OCI-LY3 (cell line): ENCODE measurements around the gene LHFPL2.

Experiments
- EZH2phosphoT487 ChIP-seq: fragments of 200-600 bp; shearing (Covaris generic); IDR thresholded peaks from 2 replicates; pipeline ENCODE4 v1.6.1; 2018; ENCODE audit warnings: antibody characterized with exemption, mixed run types, low read depth
- TF ChIP-seq, protein P1 (sequence below): fragments of 200-600, 300-600 bp; sonication (generic); IDR thresholded peaks from 2 replicates; pipeline ENCODE4 v1.5.1; 2014; ENCODE audit warnings: antibody characterized with exemption, low read length, low read depth

DNA sequence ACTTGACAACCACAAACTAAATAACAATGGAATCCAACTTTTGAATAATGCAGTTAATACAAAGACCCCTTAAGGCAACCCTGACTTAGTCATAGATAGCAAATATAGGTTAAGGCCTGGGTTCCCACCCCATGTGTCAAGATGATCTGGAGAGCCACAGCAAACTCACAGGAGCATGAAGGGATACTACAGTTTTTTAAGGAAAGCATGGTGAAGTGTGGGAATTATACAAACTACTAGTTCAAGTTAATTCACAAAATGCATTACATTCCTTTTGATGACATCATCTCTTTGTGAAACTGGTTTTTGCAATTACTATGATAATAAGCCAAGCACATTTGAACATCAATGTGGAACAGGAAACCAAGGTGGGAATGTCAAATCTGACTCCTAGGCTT lies 50.6 kb downstream of the LHFPL2 start:
- TF ChIP-seq, protein P1, sequence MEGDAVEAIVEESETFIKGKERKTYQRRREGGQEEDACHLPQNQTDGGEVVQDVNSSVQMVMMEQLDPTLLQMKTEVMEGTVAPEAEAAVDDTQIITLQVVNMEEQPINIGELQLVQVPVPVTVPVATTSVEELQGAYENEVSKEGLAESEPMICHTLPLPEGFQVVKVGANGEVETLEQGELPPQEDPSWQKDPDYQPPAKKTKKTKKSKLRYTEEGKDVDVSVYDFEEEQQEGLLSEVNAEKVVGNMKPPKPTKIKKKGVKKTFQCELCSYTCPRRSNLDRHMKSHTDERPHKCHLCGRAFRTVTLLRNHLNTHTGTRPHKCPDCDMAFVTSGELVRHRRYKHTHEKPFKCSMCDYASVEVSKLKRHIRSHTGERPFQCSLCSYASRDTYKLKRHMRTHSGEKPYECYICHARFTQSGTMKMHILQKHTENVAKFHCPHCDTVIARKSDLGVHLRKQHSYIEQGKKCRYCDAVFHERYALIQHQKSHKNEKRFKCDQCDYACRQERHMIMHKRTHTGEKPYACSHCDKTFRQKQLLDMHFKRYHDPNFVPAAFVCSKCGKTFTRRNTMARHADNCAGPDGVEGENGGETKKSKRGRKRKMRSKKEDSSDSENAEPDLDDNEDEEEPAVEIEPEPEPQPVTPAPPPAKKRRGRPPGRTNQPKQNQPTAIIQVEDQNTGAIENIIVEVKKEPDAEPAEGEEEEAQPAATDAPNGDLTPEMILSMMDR = no peak
- no peak for TF ChIP-seq EZH2phosphoT487
